Mucosa of descending colon (tissue), 3 donors: ENCODE data around the gene COA8. TPM values are rescaled to one million over a fixed set of nuclear protein-coding genes. Genes with fewer than 3 reads are reported as not detected.

Experiments used
- ATAC-seq: fragments of 200-7000 bp; cut with Tn5 transposase; one replicate; pipeline ENCODE4 v1.9.1; 2020; ENCODE audit warnings: mild to moderate bottlenecking, moderate library complexity
- DNase-seq, 3 donors: peaks; one replicate each; pipeline ENCODE4 v3.0.0-alpha.2; 2020
- H3K36me3 ChIP-seq: fragments of 200-600 bp; one replicate; pipeline ENCODE4 v1.8.0; 2021; ENCODE audit warnings: low read depth, mild to moderate bottlenecking
- H3K4me1 ChIP-seq: fragments of 200-600 bp; one replicate; pipeline ENCODE4 v1.8.0; 2021; ENCODE audit warnings: low read depth, mild to moderate bottlenecking
- H3K4me3 ChIP-seq: fragments of 200-600 bp; one replicate; pipeline ENCODE4 v1.8.0; 2021; ENCODE audit warnings: mild to moderate bottlenecking
- H3K9me3 ChIP-seq: fragments of 200-600 bp; one replicate; pipeline ENCODE4 v1.8.0; 2021; ENCODE audit warnings: mild to moderate bottlenecking
- intact Hi-C, 2 donors: fragments of 100-400 bp; cut with DNase I in 1 of 2; cut with micrococcal nuclease in 1 of 2; formaldehyde crosslinking; loops; one replicate each; pipeline versions ENCODE4 v1.11.0 to v1.11.1; 2022; cut with DNase I, micrococcal nuclease
- total RNA-seq, 3 donors: library from RNA; stranded (reverse); fragmentation: NEBNext Ultra II Directional in 2 of 3; extraction: Animal tissue kit (Norgen Biotek cat#: 25700) in 2 of 3; gene quantifications; one replicate each; pipeline versions ENCODE4 v1.2.1 to v1.2.4, GENCODE V29; 2021 to 2023
- TF ChIP-seq, protein P1 (sequence below): fragments of 200-600 bp; IDR thresholded peaks from one replicate; pipeline ENCODE4 v1.8.0; 2022; ENCODE audit warnings: antibody characterized with exemption, mild to moderate bottlenecking
- donor health status: DM: no; HTN: no; CAD: no; lungs with moderate emphysema.
- donor health status: DM: no; HTN: no; CAD: no.
- donor health status: DM: no; HTN: yes; CAD: no.

The COA8 gene
- total RNA-seq, 3 donors from 2014 or later: 29.3 to 47.3 (median 36.5) TPM

DNA sequence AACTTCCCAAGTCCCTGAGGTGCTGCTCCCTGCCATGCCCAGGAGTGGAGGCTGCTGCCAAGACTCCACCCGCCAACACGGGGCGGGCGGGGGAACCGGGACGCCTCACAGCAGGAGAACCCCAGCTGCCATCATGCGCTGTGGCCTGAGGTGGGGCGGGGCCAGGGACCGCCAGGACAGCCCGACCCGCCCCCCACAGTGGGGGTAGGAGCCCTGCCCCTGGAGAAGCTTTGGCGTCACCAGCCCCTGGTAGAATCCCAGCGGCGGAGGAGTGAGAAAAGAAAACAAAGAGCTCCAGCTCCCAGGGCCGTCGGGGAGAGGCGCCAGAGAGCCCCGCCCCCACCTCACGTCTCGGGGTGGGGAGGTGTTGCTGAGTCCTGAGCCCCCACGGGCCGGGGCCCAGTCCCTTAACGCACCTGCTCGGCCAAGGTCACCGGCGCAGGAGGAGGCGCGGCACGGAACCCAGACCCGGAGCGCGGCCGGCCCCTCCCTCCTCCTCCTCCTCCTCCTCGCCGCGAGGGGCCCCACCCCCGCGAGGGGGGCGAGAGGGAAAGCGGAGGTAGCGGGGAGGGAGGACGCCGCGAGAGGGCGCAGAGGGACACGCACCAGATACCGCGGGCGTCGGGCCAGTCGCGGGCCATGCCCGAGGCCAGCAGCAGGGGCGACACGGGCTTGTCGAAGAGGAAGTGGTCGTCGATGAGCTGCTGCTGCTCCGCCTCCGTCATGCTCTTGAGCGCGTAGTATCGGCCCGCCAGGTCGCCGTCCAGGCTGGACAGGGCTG, 41.9 kb upstream of the COA8 start:
- DNase-seq (peak; percentile 86 to 91 (median 89)), ATAC-seq (peak; percentile 74)
- H3K36me3 ChIP-seq: no peaks in the 10 kb centered on the region
- H3K9me3 ChIP-seq: no peaks in the 10 kb centered on the region
- peak overlapping the region; percentile 52 for H3K4me3 ChIP-seq
- peaks cover 35% of the 10 kb centered on the region for H3K4me1 ChIP-seq
- intact Hi-C loops: no loop called here
- TF ChIP-seq, protein P1, sequence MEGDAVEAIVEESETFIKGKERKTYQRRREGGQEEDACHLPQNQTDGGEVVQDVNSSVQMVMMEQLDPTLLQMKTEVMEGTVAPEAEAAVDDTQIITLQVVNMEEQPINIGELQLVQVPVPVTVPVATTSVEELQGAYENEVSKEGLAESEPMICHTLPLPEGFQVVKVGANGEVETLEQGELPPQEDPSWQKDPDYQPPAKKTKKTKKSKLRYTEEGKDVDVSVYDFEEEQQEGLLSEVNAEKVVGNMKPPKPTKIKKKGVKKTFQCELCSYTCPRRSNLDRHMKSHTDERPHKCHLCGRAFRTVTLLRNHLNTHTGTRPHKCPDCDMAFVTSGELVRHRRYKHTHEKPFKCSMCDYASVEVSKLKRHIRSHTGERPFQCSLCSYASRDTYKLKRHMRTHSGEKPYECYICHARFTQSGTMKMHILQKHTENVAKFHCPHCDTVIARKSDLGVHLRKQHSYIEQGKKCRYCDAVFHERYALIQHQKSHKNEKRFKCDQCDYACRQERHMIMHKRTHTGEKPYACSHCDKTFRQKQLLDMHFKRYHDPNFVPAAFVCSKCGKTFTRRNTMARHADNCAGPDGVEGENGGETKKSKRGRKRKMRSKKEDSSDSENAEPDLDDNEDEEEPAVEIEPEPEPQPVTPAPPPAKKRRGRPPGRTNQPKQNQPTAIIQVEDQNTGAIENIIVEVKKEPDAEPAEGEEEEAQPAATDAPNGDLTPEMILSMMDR: peak; percentile 31

DNA sequence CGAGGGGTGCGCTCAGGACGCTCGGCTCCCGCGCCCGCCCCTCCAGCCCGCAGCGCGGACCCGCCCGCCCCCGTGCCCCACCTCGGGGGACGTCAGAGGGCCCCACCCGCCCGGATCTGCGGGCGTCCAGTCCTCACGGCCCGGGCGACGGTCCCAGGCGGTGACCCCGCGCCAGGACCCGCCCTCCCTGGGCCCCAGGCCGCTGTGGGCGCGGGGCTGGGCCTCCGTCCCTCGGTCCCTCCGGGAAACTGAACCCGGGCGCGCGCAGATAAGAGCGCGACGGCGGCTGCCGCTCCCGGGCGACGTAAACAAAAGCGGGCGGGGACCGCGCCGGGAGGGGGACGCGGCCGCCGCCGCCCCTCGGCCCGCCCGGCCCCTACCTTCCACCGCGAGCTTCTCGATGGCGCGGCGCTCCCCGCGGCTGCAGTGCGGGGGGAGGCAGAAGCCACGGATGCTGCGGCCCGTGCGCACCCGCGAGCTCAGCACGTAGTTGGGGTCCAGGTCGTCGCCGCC, 41.3 kb upstream of the COA8 start:
- peak overlapping the region; percentile 52 for H3K4me3 ChIP-seq
- H3K9me3 ChIP-seq: no peaks in the 10 kb centered on the region
- DNase-seq: no peak
- peaks cover 39% of the 10 kb centered on the region for H3K4me1 ChIP-seq
- TF ChIP-seq, protein P1: no peak
- intact Hi-C loops: no loop called here
- H3K36me3 ChIP-seq: no peaks in the 10 kb centered on the region
- ATAC-seq: peak; percentile 40

DNA sequence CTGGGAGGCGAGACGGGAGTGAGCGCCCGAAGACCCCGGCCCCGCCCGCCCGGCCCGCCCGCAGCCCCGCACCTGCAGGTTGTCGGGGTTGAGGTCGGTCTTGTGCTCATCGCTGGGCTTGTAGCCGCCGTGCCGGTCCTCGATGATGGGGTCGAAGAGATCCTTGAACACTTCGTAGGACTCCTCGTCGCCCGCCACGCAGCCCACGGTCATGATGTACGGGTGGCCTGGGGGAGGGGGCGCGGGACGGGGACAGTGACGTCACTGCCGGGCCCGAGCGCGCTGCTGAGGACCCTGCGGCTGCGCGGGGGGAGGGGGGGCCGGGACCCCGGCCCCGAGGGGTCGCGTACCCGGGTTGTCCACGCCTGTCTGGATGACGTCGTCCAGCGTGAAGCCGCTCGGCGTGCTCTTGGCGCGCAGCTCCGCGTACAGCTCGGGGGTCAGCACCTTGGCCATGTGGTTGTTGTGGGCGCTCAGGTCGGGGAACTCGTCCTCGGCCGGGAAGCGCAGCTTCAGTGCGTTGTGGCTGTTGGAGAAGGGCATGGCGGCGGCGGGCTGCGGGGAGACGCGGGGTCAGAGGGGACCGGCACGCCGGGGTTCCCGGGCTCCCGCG, 40.7 kb upstream of the COA8 start:
- no peaks in the 10 kb centered on the region for H3K9me3 ChIP-seq
- peaks cover 44% of the 10 kb centered on the region for H3K4me1 ChIP-seq
- H3K4me3 ChIP-seq: peak overlapping the region; percentile 52
- DNase-seq (peak in 2 of 3 donors; percentile 68 to 69), ATAC-seq (no peak)
- TF ChIP-seq, protein P1: no peak
- H3K36me3 ChIP-seq: no peaks in the 10 kb centered on the region
- intact Hi-C loops: no loop called here

DNA sequence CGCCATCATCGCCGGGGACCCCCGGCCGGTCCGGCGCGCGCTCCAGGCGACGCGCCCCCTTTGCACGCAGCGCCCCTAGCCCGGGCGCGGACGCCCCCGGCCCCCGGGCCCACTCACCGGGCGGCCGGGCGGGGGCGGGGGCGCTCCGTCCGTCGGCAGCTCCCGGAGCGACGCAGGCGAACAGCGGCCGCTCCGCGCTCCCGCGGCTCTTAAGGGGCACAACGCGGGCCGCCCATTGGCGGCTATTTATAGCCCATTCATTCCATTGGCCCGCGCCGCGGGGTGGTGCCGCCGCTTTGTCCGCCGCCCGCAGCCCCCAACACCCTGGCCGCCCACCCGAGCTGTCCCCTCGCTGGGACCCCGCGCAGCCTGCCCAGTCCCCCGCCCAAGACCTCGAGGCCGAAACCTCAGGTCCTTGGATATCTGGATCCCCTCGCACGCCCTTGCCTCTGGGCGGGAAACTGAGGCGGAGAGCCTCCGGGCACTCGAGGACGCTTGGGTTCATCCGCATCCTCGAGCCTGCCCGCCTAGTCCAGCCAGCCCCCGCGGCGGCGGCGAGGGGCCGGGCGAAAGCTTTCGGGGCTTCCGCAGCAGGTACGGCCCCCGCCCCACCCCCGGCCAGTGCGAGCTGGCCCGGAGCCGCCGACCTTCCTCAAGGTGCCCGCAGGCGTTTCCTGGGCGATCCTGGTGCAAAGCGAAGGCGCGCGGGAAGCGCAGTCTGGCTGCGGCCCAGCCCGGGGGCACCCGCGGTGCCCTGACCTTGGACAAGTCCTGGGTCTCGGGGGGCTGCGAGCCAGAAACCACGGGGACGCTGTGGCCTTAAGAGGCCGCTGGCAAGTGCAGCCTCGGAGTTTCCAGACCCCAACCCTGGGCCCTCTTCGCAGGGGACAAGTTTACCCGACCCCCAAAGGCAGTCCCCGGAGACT, 39.8 kb upstream of the COA8 start, which contains the start of gene CKB:
Gene CKB, minus strand, starts transcription at position 182 of the 926 bp plus-strand sequence. CDS start 337 bp downstream, outside the sequence.
- intact Hi-C loops: no loop called here
- Histone ChIP-seq H3K4me3 (peak within 1 kb of the TSS; percentile 52), H3K9me3 (no peaks in the 10 kb centered on the region), H3K4me1 (peaks cover 52% of the 10 kb centered on the region), H3K36me3 (no peaks in the 10 kb centered on the region)
- TF ChIP-seq, protein P1: no peak
- ATAC-seq: peak; percentile 47
- DNase-seq: peak; percentile 80 to 87 (median 81)

DNA sequence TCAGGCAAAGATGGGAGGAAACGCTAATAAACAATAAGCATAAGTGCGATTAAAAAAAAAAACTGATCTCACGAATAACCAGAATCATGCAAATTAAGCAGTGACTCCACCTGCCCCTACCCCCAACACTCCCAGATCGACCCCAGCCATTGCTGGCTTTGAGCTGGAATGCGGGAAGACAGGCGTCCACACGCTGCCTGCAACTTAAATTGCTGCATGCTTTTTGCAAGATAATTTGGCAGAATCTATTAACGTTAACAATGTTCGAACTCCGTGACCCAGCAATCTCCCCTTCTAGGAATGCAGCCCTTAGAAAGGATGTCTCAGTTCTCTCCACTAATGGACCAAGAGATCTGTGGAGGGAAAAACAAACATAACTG, 39.2 kb upstream of the COA8 start:
- Histone ChIP-seq H3K36me3 (no peaks in the 10 kb centered on the region), H3K9me3 (no peaks in the 10 kb centered on the region), H3K4me3 (no peak overlapping the region), H3K4me1 (peaks cover 58% of the 10 kb centered on the region)
- DNase-seq (peak in 2 of 3 donors; percentile 35 to 47), ATAC-seq (no peak)
- TF ChIP-seq, protein P1: no peak
- intact Hi-C loops: no loop called here
